ENCODE data around the gene RMND5A. TPM values are rescaled to one million over a fixed set of nuclear protein-coding genes. Genes with fewer than 3 reads are reported as not detected.

RMND5A gene
- total RNA-seq, 2 donors from 2014 or later: 45.4 to 49.3 TPM

GRCh38 chr2:86703704-86704361 is 16.3 kb upstream of the RMND5A start:
- Mint-ChIP-seq H3K36me3 (ENCODE audit: low read depth) (no peaks in the 10 kb centered on the region), H3K27ac (no peak overlapping the region), H3K9me3 (peaks cover 20% of the 10 kb centered on the region), H3K4me1 (no peaks in the 10 kb centered on the region), H3K4me3 (no peak overlapping the region), H3K27me3 (ENCODE audit: insufficient read depth) (peaks cover 2% of the 10 kb centered on the region)
- Histone ChIP-seq H3K4me3 (ENCODE audit: low read length) (no peak overlapping the region), H3K4me1 (ENCODE audit: control insufficient read depth, insufficient read depth, low read length) (peaks cover 3% of the 10 kb centered on the region), H3K36me3 (ENCODE audit: control insufficient read depth, insufficient read depth, low read length) (no peaks in the 10 kb centered on the region), H3K27me3 (ENCODE audit: control insufficient read depth, insufficient read depth, low read length, poor library complexity, severe bottlenecking) (no peaks in the 10 kb centered on the region), H3K9me3 (ENCODE audit: control insufficient read depth, low read length) (peaks cover 13% of the 10 kb centered on the region), H3K27ac (ENCODE audit: low read depth, low read length) (no peak overlapping the region), H3K9ac (ENCODE audit: extremely low read depth, low read length, poor library complexity, severe bottlenecking) (no peak overlapping the region)
- TF ChIP-seq, protein P1, sequence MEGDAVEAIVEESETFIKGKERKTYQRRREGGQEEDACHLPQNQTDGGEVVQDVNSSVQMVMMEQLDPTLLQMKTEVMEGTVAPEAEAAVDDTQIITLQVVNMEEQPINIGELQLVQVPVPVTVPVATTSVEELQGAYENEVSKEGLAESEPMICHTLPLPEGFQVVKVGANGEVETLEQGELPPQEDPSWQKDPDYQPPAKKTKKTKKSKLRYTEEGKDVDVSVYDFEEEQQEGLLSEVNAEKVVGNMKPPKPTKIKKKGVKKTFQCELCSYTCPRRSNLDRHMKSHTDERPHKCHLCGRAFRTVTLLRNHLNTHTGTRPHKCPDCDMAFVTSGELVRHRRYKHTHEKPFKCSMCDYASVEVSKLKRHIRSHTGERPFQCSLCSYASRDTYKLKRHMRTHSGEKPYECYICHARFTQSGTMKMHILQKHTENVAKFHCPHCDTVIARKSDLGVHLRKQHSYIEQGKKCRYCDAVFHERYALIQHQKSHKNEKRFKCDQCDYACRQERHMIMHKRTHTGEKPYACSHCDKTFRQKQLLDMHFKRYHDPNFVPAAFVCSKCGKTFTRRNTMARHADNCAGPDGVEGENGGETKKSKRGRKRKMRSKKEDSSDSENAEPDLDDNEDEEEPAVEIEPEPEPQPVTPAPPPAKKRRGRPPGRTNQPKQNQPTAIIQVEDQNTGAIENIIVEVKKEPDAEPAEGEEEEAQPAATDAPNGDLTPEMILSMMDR (conservative IDR thresholded peaks at IDR 0.05): no peak
- no peak for DNase-seq
- 88 to 90% methylated on average over 6 to 14 of the region's 14 CpGs for WGBS, 2 experiments (ENCODE audit: insufficient coverage in 1 of 2, insufficient read length in 1 of 2)

GRCh38 chr2:86704459-86704971 is 15.6 kb upstream of the RMND5A start:
- WGBS, 2 experiments (ENCODE audit: insufficient coverage in 1 of 2, insufficient read length in 1 of 2): 78 to 81% methylated on average over 2 to 4 of the region's 4 CpGs

GRCh38 chr2:86706220-86706619 is 13.9 kb upstream of the RMND5A start:
- Histone ChIP-seq H3K4me1 (ENCODE audit: control insufficient read depth, insufficient read depth, low read length) (peaks cover 3% of the 10 kb centered on the region), H3K9me3 (ENCODE audit: control insufficient read depth, low read length) (peaks cover 13% of the 10 kb centered on the region), H3K27ac (ENCODE audit: low read depth, low read length) (no peak overlapping the region), H3K36me3 (ENCODE audit: control insufficient read depth, insufficient read depth, low read length) (no peaks in the 10 kb centered on the region), H3K27me3 (ENCODE audit: control insufficient read depth, insufficient read depth, low read length, poor library complexity, severe bottlenecking) (no peaks in the 10 kb centered on the region), H3K4me3 (ENCODE audit: low read length) (no peak overlapping the region), H3K9ac (ENCODE audit: extremely low read depth, low read length, poor library complexity, severe bottlenecking) (no peak overlapping the region)
- Mint-ChIP-seq H3K27me3 (ENCODE audit: insufficient read depth) (peaks cover 2% of the 10 kb centered on the region), H3K4me1 (no peaks in the 10 kb centered on the region), H3K27ac (no peak overlapping the region), H3K9me3 (peaks cover 28% of the 10 kb centered on the region), H3K36me3 (ENCODE audit: low read depth) (no peaks in the 10 kb centered on the region), H3K4me3 (no peak overlapping the region)
- TF ChIP-seq, protein P1 (conservative IDR thresholded peaks at IDR 0.05): no peak
- no peak for DNase-seq
- WGBS, 2 experiments (ENCODE audit: insufficient coverage in 1 of 2, insufficient read length in 1 of 2): 94 to 98% methylated on average over 6 of the region's 6 CpGs

More at GRCh38 chr2:86704459-86704971, 15.6 kb upstream of the RMND5A start:
- DNase-seq: peak; percentile 62
- Mint-ChIP-seq H3K27me3 (ENCODE audit: insufficient read depth) (peaks cover 2% of the 10 kb centered on the region), H3K36me3 (ENCODE audit: low read depth) (no peaks in the 10 kb centered on the region), H3K4me3 (no peak overlapping the region), H3K27ac (peak overlapping the region; percentile 33), H3K9me3 (peaks cover 22% of the 10 kb centered on the region), H3K4me1 (no peaks in the 10 kb centered on the region)
- no peak overlapping the region for H3K4me3 ChIP-seq (ENCODE audit: low read length)
- H3K9me3 ChIP-seq (ENCODE audit: control insufficient read depth, low read length): peaks cover 13% of the 10 kb centered on the region
- no peaks in the 10 kb centered on the region for H3K27me3 ChIP-seq (ENCODE audit: control insufficient read depth, insufficient read depth, low read length, poor library complexity, severe bottlenecking)
- TF ChIP-seq, protein P1 (conservative IDR thresholded peaks at IDR 0.05): no peak
- no peak overlapping the region for H3K27ac ChIP-seq (ENCODE audit: low read depth, low read length)
- H3K36me3 ChIP-seq (ENCODE audit: control insufficient read depth, insufficient read depth, low read length): no peaks in the 10 kb centered on the region
- H3K9ac ChIP-seq (ENCODE audit: extremely low read depth, low read length, poor library complexity, severe bottlenecking): no peak overlapping the region
- peaks cover 3% of the 10 kb centered on the region for H3K4me1 ChIP-seq (ENCODE audit: control insufficient read depth, insufficient read depth, low read length)
